HEK293 (cell line): ENCODE data around the gene PKNOX2.
A peak's percentile ranks its signal among the peaks of the same experiment; 100 is the strongest.

Experiments
- CTCF ChIA-PET: fragments of 350-600 bp; formaldehyde crosslinking; extraction: SDS; loops from one replicate; lab custom pipeline; 2021; ENCODE audit warnings: antibody characterized with exemption; lab: Yijun Ruan, JAX
- POLR2A ChIA-PET: fragments of 300-600 bp; formaldehyde crosslinking; extraction: SDS; loops from one replicate; lab custom pipeline; 2020; ENCODE audit warnings: antibody characterized with exemption, inconsistent platforms; lab: Yijun Ruan, JAX
- H3K27ac ChIP-seq: fragments of 200-500 bp; sonication (Bioruptor generic); 2 replicates; pipeline ENCODE4 v1.5.1; 2014; ENCODE audit warnings: low read depth, low read length, control low read depth, inconsistent platforms; ENCODE audit errors: extremely low read depth
- H3K36me3 ChIP-seq, 2 experiments: fragments of 200-500 bp in 1 of 2; sonication (Bioruptor generic) in 1 of 2; 1 replicate in 1 of 2; 2 replicates in 1 of 2; pipeline ENCODE4 v1.5.1; 2014 to 2017; ENCODE audit warnings: inconsistent platforms in 2 of 2, low read length in 2 of 2; ENCODE audit not compliant: control insufficient read depth in 2 of 2, insufficient read depth in 1 of 2
- H3K4me1 ChIP-seq: fragments of 200-500 bp; sonication (Bioruptor generic); 2 replicates; pipeline ENCODE4 v1.5.1; 2014; ENCODE audit warnings: mild to moderate bottlenecking, low read length, inconsistent platforms; ENCODE audit not compliant: control insufficient read depth, insufficient read depth
- H3K4me3 ChIP-seq: 2 replicates; pipeline ENCODE4 v1.5.1; 2011; ENCODE audit warnings: low read depth, mild to moderate bottlenecking, control low read depth, low read length, moderate library complexity
- H3K9me3 ChIP-seq: fragments of 200-500 bp; sonication (Bioruptor generic); 2 replicates; pipeline ENCODE4 v1.5.1; 2014; ENCODE audit warnings: low read depth, low read length, inconsistent platforms; ENCODE audit not compliant: control insufficient read depth, insufficient read depth
- FEZF1 ChIP-seq: fragments of 450-650 bp; formaldehyde crosslinking; IDR thresholded peaks from 2 replicates; pipeline ENCODE4 v1.5.1; 2016; ENCODE audit warnings: missing biosample characterization, missing genetic modification characterization
- MYNN ChIP-seq: fragments of 450-650 bp; formaldehyde crosslinking; IDR thresholded peaks from 2 replicates; pipeline ENCODE4 v1.5.1; 2016; ENCODE audit warnings: missing biosample characterization, missing genetic modification characterization, borderline replicate concordance
- MZF1 ChIP-seq: fragments of 450-650 bp; formaldehyde crosslinking; IDR thresholded peaks from 2 replicates; pipeline ENCODE4 v1.5.1; 2017; ENCODE audit warnings: missing biosample characterization, missing genetic modification characterization, borderline replicate concordance
- OVOL3 ChIP-seq: fragments of 450-650 bp; formaldehyde crosslinking; IDR thresholded peaks from 2 replicates; pipeline ENCODE4 v1.5.1; 2016; ENCODE audit warnings: missing biosample characterization, missing genetic modification characterization
- PRDM6 ChIP-seq: fragments of 450-650 bp; formaldehyde crosslinking; IDR thresholded peaks from 2 replicates; pipeline ENCODE4 v1.5.1; 2017; ENCODE audit warnings: missing biosample characterization, missing genetic modification characterization
- SP7 ChIP-seq: fragments of 450-650 bp; formaldehyde crosslinking; IDR thresholded peaks from 2 replicates; pipeline ENCODE4 v1.5.1; 2016; ENCODE audit warnings: missing biosample characterization, missing genetic modification characterization
- ZBTB6 ChIP-seq: fragments of 450-650 bp; formaldehyde crosslinking; IDR thresholded peaks from 2 replicates; pipeline ENCODE4 v1.5.1; 2017; ENCODE audit warnings: missing biosample characterization, missing genetic modification characterization
- ZBTB7A ChIP-seq: fragments of 450-650 bp; formaldehyde crosslinking; IDR thresholded peaks from 2 replicates; pipeline ENCODE4 v1.5.1; 2016; ENCODE audit warnings: low read depth, missing biosample characterization, missing genetic modification characterization
- ZNF10 ChIP-seq: fragments of 450-650 bp; formaldehyde crosslinking; IDR thresholded peaks from 2 replicates; pipeline ENCODE4 v1.5.1; 2017; ENCODE audit warnings: missing biosample characterization, missing genetic modification characterization
- ZNF16 ChIP-seq: fragments of 450-650 bp; formaldehyde crosslinking; IDR thresholded peaks from 2 replicates; pipeline ENCODE4 v1.5.1; 2016; ENCODE audit warnings: low read depth, missing biosample characterization, missing genetic modification characterization
- ZNF184 ChIP-seq: fragments of 450-650 bp; IDR thresholded peaks from 2 replicates; pipeline ENCODE4 v1.5.1; 2018; ENCODE audit warnings: missing biosample characterization, mild to moderate bottlenecking, missing genetic modification characterization
- ZNF239 ChIP-seq: fragments of 450-650 bp; formaldehyde crosslinking; IDR thresholded peaks from 2 replicates; pipeline ENCODE4 v1.5.1; 2016; ENCODE audit warnings: missing biosample characterization, missing genetic modification characterization
- ZNF248 ChIP-seq: fragments of 450-650 bp; formaldehyde crosslinking; IDR thresholded peaks from 2 replicates; pipeline ENCODE4 v1.5.1; 2017; ENCODE audit warnings: missing biosample characterization, missing genetic modification characterization
- ZNF280C ChIP-seq: fragments of 450-650 bp; formaldehyde crosslinking; IDR thresholded peaks from 2 replicates; pipeline ENCODE4 v1.5.1; 2016; ENCODE audit warnings: missing biosample characterization, missing genetic modification characterization
- ZNF292 ChIP-seq: fragments of 450-650 bp; formaldehyde crosslinking; IDR thresholded peaks from 2 replicates; pipeline ENCODE4 v1.5.1; 2016; ENCODE audit warnings: low read depth, missing biosample characterization, missing genetic modification characterization, borderline replicate concordance
- ZNF501 ChIP-seq: fragments of 450-650 bp; formaldehyde crosslinking; IDR thresholded peaks from 2 replicates; pipeline ENCODE4 v1.5.1; 2016; ENCODE audit warnings: missing biosample characterization, missing genetic modification characterization
- ZNF76 ChIP-seq: fragments of 450-650 bp; formaldehyde crosslinking; IDR thresholded peaks from 2 replicates; pipeline ENCODE4; 2016; ENCODE audit warnings: low read depth, missing biosample characterization, missing genetic modification characterization, borderline replicate concordance
- TF ChIP-seq, protein P1 (sequence below): fragments of 450-650 bp; formaldehyde crosslinking; IDR thresholded peaks from 2 replicates; pipeline ENCODE4 v1.5.1; 2017; ENCODE audit warnings: missing biosample characterization, missing genetic modification characterization
- TF ChIP-seq, protein P2 (sequence below): fragments of 450-650 bp; formaldehyde crosslinking; IDR thresholded peaks from 2 replicates; pipeline ENCODE4 v1.5.1; 2016; ENCODE audit warnings: missing biosample characterization, missing genetic modification characterization, low read depth

Gene PKNOX2

DNA sequence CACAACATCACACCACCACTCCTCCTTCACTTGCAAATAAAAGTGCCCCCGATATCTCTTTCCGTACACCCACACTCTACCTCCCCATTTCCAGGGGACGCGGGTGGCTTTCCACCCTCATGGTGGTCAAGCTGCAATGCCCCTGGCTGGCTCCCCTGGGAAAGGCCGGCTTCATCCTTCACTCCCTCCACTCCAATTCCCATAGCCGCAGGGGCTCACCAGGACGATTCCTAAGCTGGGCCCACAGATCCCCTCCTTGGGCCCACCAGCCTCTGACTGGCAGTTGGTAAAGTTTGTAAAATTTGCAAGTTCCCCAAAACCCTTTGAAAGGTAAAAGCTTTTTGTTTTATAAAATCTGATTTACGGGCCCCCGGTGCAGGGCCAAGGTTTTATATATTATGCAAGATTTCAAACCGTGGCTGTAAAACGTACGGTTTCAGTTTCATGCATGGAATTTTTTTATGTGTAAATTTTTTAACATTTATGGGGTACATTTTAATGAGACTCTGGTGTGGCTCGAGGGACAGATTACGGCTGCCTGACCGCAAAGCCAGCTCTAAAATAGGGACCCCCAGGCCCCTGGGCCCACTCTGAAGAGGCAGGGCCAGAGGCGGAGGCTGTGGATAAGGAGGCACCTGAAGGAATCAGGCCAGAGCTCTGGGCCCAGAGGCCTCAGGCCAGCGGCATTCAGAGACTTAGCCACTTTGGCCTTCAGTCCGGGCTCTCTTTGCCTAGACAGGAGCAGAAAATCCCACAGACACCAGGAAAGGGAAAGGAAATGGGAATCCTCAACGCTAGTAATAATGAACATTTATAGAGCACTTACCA, 225.0 kb downstream of the PKNOX2 start:
- H3K4me3 ChIP-seq: no peak overlapping the region
- POLR2A ChIA-PET: no interaction called here
- no peak for TF ChIP-seq MZF1 (tag by site-specific recombination)
- no peak for TF ChIP-seq ZNF10 (tag by site-specific recombination)
- TF ChIP-seq, protein P1, sequence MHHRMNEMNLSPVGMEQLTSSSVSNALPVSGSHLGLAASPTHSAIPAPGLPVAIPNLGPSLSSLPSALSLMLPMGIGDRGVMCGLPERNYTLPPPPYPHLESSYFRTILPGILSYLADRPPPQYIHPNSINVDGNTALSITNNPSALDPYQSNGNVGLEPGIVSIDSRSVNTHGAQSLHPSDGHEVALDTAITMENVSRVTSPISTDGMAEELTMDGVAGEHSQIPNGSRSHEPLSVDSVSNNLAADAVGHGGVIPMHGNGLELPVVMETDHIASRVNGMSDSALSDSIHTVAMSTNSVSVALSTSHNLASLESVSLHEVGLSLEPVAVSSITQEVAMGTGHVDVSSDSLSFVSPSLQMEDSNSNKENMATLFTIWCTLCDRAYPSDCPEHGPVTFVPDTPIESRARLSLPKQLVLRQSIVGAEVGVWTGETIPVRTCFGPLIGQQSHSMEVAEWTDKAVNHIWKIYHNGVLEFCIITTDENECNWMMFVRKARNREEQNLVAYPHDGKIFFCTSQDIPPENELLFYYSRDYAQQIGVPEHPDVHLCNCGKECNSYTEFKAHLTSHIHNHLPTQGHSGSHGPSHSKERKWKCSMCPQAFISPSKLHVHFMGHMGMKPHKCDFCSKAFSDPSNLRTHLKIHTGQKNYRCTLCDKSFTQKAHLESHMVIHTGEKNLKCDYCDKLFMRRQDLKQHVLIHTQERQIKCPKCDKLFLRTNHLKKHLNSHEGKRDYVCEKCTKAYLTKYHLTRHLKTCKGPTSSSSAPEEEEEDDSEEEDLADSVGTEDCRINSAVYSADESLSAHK (tag by site-specific recombination): no peak
- TF ChIP-seq ZNF184 (tag by site-specific recombination): no peak
- TF ChIP-seq ZNF280C: no peak
- no peak for TF ChIP-seq FEZF1 (tag by site-specific recombination)
- TF ChIP-seq, protein P2, sequence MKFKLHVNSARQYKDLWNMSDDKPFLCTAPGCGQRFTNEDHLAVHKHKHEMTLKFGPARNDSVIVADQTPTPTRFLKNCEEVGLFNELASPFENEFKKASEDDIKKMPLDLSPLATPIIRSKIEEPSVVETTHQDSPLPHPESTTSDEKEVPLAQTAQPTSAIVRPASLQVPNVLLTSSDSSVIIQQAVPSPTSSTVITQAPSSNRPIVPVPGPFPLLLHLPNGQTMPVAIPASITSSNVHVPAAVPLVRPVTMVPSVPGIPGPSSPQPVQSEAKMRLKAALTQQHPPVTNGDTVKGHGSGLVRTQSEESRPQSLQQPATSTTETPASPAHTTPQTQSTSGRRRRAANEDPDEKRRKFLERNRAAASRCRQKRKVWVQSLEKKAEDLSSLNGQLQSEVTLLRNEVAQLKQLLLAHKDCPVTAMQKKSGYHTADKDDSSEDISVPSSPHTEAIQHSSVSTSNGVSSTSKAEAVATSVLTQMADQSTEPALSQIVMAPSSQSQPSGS (tag by site-specific recombination): no peak
- no peak for TF ChIP-seq ZNF16 (tag by site-specific recombination)
- no peak for TF ChIP-seq ZNF239 (tag by site-specific recombination)
- no peak for TF ChIP-seq ZBTB7A (tag by site-specific recombination)
- TF ChIP-seq ZNF501 (tag by site-specific recombination): no peak
- no peak for TF ChIP-seq ZNF248
- TF ChIP-seq ZNF292 (tag by site-specific recombination): no peak
- TF ChIP-seq SP7 (tag by site-specific recombination): no peak
- TF ChIP-seq MYNN: no peak
- TF ChIP-seq OVOL3 (tag by site-specific recombination): no peak
- no peak for TF ChIP-seq ZNF76 (tag by site-specific recombination)
- TF ChIP-seq, all 188 proteins: peak for 0
- H3K9me3 ChIP-seq: no peaks in the 10 kb centered on the region
- H3K4me1 ChIP-seq: no peaks in the 10 kb centered on the region
- H3K27ac ChIP-seq: no peak overlapping the region
- H3K36me3 ChIP-seq: peaks cover 0 to 3% of the 10 kb centered on the region in 2 experiments; a peak in 1 of 3 replicates
- CTCF ChIA-PET: interaction anchor here (0.6 to 2.1 kb wide), 3 partner anchors 15 to 156 kb away, joined by 3 to 11 read pairs (median 3); no protein-coding TSS in a partner anchor

DNA sequence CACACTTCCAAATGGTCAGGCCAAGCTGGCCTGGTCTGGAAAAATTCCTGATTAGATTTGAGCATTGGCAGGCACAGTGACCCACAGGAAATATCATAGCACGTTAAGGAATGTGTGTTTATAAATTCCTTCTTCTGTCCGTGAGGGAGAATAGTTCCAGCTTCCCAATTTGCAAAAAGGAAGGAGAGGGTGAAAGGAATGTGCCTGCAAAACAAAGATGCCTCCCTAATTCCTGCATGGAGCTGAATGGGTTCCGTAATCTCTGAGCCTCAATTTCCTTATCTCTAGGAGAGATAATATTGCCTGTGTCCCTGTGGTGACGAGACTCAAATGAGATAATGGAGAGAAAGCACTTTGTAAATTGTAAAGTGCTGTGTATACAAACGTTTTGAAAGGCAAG, 226.4 kb downstream of the PKNOX2 start:
- no peak overlapping the region for H3K4me3 ChIP-seq
- peaks cover 0 to under 1% of the 10 kb centered on the region in 2 experiments; a peak in 1 of 3 replicates for H3K36me3 ChIP-seq
- no peaks in the 10 kb centered on the region for H3K9me3 ChIP-seq
- H3K4me1 ChIP-seq: no peaks in the 10 kb centered on the region
- no peak overlapping the region for H3K27ac ChIP-seq
- CTCF ChIA-PET: interaction anchor here (0.8 to 2.1 kb wide), 5 partner anchors 13 to 300 kb away, joined by 3 to 11 read pairs (median 4); no protein-coding TSS in a partner anchor
- TF ChIP-seq ZBTB6 (tag by site-specific recombination) (no peak), PRDM6 (tag by site-specific recombination) (peak; percentile 54; the same call in 1 of the 2 replicates)
- TF ChIP-seq, all 188 proteins: peak for 1
- POLR2A ChIA-PET: interaction anchor here (1.0 kb wide), 1 partner anchor 437 kb away, joined by 3 read pairs; the partner anchor contains the start of gene CCDC15
